ENCODE results near the gene TRIO. TPM values are rescaled to one million over a fixed set of nuclear protein-coding genes. Genes with fewer than 3 reads are reported as not detected.

TRIO gene
- total and polyA plus RNA-seq, 2 donors (not counting 1 experiment from before 2014, with no cell fraction given) = 134 to 281 TPM

DNA sequence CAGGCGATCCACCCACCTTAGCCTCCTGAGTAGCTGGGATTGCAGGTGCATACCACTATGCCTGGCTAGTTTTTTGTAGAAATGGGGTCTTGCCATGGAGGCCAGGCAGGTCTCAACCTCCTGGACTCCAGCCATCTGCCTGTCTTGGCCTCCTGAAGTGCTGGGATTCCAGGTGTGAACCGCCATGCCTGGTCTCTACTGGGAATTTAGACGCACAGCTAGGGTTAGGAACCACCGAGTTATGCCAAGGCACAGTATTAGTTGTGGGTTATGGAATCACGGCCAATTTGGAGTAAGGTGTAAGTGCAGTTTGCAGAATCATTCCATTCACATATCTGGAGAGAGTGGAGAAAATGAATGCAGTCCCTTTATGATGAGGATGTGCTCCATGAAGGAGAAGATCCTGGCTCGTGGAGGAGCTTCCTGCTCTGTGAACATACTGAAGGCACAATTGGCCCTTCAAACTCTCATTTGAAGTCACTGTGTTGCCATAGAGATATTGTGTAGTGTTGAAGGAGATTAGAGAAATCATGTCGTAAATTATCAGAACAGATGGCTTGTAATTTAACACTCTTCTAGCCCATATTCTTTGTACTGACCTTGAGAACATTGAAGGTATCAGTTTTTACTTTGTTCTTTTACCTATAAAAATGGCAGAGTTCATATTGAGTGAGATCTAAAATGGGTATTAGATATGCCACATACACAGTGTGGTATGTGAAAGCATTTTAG lies 18.8 kb downstream of the TRIO start:
- no peak overlapping the region for H3K27ac ChIP-seq (ENCODE audit: insufficient read depth, low read length)
- H3K79me2 ChIP-seq (ENCODE audit: control insufficient read depth, insufficient read depth, low read length) = peaks cover 99% of the 10 kb centered on the region
- no peak overlapping the region for H3K4me2 ChIP-seq (ENCODE audit: extremely low read depth, insufficient read depth, low read length)
- H4K20me1 ChIP-seq (ENCODE audit: control insufficient read depth, extremely low read depth, insufficient read depth, low read length) = peaks cover 2% of the 10 kb centered on the region
- no peaks in the 10 kb centered on the region for H3K36me3 ChIP-seq (ENCODE audit: control insufficient read depth, insufficient read depth, low read length)
- no peaks in the 10 kb centered on the region for H3K9me3 ChIP-seq (ENCODE audit: control insufficient read depth, insufficient read depth, low read depth, low read length)
- DNase-seq (ENCODE audit: low read depth in 2 of 2) = peak in 1 of 2 donors; percentile 39
- H3K4me1 ChIP-seq (ENCODE audit: control insufficient read depth, extremely low read depth, insufficient read depth, low read length) = peaks cover 30% of the 10 kb centered on the region
- H3K4me3 ChIP-seq (replicated peaks in 1 of 4; ENCODE audit: control extremely low read depth in 1 of 4, insufficient read depth in 1 of 4, low read depth in 3 of 4, low read length in 4 of 4) = no peak overlapping the region
- no peak overlapping the region for H2AFZ ChIP-seq (ENCODE audit: low read length)
- no peak overlapping the region for H3K9ac ChIP-seq (ENCODE audit: insufficient read depth, low read length)
- TF ChIP-seq CTCF (conservative IDR thresholded peaks at IDR 0.05 in 1 of 2, IDR thresholded peaks at IDR 0.05 in 1 of 2; ENCODE audit: low read depth in 1 of 2, low read length in 2 of 2) (no peak), EZH2 (IDR thresholded peaks at IDR 0.05; ENCODE audit: low read length, missing control alignments) (no peak)
- H3K27me3 ChIP-seq (ENCODE audit: control insufficient read depth, insufficient read depth, low read length) = no peaks in the 10 kb centered on the region

- H2AFZ ChIP-seq (ENCODE audit: low read length) = no peak overlapping the region
- H3K27me3 ChIP-seq (ENCODE audit: control insufficient read depth, insufficient read depth, low read length) = no peaks in the 10 kb centered on the region
- no peak overlapping the region for H3K4me3 ChIP-seq (replicated peaks in 1 of 4; ENCODE audit: control extremely low read depth in 1 of 4, insufficient read depth in 1 of 4, low read depth in 3 of 4, low read length in 4 of 4)
- H4K20me1 ChIP-seq (ENCODE audit: control insufficient read depth, extremely low read depth, insufficient read depth, low read length) = peaks cover 4% of the 10 kb centered on the region
- H3K27ac ChIP-seq (ENCODE audit: insufficient read depth, low read length) = no peak overlapping the region
- no peak overlapping the region for H3K4me2 ChIP-seq (ENCODE audit: extremely low read depth, insufficient read depth, low read length)
- no peak for DNase-seq (ENCODE audit: low read depth in 2 of 2)
- TF ChIP-seq EZH2 (IDR thresholded peaks at IDR 0.05; ENCODE audit: low read length, missing control alignments) = no peak
- no peak for TF ChIP-seq CTCF (conservative IDR thresholded peaks at IDR 0.05 in 1 of 2, IDR thresholded peaks at IDR 0.05 in 1 of 2; ENCODE audit: low read depth in 1 of 2, low read length in 2 of 2)
- H3K79me2 ChIP-seq (ENCODE audit: control insufficient read depth, insufficient read depth, low read length) = peaks cover 100% of the 10 kb centered on the region
- H3K36me3 ChIP-seq (ENCODE audit: control insufficient read depth, insufficient read depth, low read length) = no peaks in the 10 kb centered on the region
- no peaks in the 10 kb centered on the region for H3K9me3 ChIP-seq (ENCODE audit: control insufficient read depth, insufficient read depth, low read depth, low read length)
- H3K9ac ChIP-seq (ENCODE audit: insufficient read depth, low read length) = no peak overlapping the region
- peaks cover 28% of the 10 kb centered on the region for H3K4me1 ChIP-seq (ENCODE audit: control insufficient read depth, extremely low read depth, insufficient read depth, low read length)
Observed at GRCh38 chr5:14164164-14165163, 21.3 kb downstream of the TRIO start.
